ENCODE results near the gene DVL3. TPM values are rescaled to one million over a fixed set of nuclear protein-coding genes. Genes with fewer than 3 reads are reported as not detected.

Gene DVL3
- total and polyA plus RNA-seq, 2 donors from 2014 or later, result 30.3 to 57.4 TPM

GRCh38 chr3:184209146-184209923, 54.2 kb downstream of the DVL3 start:
- H3K9ac ChIP-seq (ENCODE audit: low read length in 3 of 3), result no peak overlapping the region
- no peaks in the 10 kb centered on the region for H3K36me3 ChIP-seq (ENCODE audit: control insufficient read depth in 2 of 3, insufficient read depth in 3 of 3, low read length in 3 of 3)
- FAIRE-seq, result no peak
- no peak overlapping the region for H3K27ac ChIP-seq (ENCODE audit: low read depth in 2 of 2, low read length in 2 of 2)
- no peaks in the 10 kb centered on the region for H3K9me3 ChIP-seq (ENCODE audit: control insufficient read depth in 2 of 3, insufficient read depth in 1 of 3, low read length in 3 of 3)
- H3K27me3 ChIP-seq (ENCODE audit: control insufficient read depth, insufficient read depth, low read length), result no peaks in the 10 kb centered on the region
- H3K4me1 ChIP-seq (ENCODE audit: control insufficient read depth in 2 of 3, insufficient read depth in 2 of 3, low read depth in 1 of 3, low read length in 3 of 3), result no peaks in the 10 kb centered on the region
- DNase-seq, result no peak
- TF ChIP-seq, protein P1, sequence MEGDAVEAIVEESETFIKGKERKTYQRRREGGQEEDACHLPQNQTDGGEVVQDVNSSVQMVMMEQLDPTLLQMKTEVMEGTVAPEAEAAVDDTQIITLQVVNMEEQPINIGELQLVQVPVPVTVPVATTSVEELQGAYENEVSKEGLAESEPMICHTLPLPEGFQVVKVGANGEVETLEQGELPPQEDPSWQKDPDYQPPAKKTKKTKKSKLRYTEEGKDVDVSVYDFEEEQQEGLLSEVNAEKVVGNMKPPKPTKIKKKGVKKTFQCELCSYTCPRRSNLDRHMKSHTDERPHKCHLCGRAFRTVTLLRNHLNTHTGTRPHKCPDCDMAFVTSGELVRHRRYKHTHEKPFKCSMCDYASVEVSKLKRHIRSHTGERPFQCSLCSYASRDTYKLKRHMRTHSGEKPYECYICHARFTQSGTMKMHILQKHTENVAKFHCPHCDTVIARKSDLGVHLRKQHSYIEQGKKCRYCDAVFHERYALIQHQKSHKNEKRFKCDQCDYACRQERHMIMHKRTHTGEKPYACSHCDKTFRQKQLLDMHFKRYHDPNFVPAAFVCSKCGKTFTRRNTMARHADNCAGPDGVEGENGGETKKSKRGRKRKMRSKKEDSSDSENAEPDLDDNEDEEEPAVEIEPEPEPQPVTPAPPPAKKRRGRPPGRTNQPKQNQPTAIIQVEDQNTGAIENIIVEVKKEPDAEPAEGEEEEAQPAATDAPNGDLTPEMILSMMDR (IDR thresholded peaks at IDR 0.05; ENCODE audit: borderline replicate concordance, extremely low read depth, insufficient read depth), result no peak
- intact Hi-C loops (cut with DNase I), result no loop called here
- H3K4me3 ChIP-seq (ENCODE audit: low read length in 3 of 3), result no peak overlapping the region

DNA sequence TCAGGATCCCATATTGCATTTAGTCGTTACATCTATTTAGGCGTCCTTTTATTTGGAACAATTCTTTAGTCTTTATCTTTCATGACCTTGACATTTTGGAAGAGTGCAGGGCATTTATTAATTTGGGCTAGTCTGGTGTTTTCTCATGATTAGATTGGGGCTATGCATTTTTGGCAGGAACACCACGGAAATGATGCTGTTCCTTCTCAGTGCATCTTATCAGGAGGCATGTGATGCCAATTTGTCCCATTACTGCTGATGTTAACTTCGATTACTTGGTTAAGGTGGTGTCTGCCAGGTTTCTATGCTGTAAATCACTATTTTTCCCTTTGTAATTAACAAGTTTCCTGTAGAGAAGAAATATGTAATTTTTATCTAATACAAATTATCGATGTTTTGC, 56.1 kb downstream of the DVL3 start:
- TF ChIP-seq, protein P1 (IDR thresholded peaks at IDR 0.05; ENCODE audit: borderline replicate concordance, extremely low read depth, insufficient read depth), result no peak
- FAIRE-seq, result no peak
- intact Hi-C loops (cut with DNase I), result no loop called here

DNA sequence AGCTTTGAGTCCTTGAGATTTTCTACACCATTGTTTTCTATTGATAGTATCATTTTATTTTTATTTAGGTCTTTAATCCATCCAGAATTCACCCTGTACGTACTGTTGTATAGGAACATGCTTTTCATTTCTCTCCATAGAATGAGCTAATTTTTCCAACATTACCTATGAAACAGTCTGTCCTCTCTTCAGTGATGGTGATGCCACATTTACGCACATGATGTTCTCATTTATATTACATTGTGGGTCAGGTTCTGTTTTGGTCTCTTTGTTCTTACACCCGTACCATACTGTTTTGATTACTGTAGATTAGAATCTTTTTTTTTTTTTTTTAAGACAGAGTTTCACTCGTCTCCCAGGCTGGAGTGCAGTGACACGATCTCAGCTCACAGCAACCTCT, 56.5 kb downstream of the DVL3 start:
- no peak overlapping the region for H3K27ac ChIP-seq (ENCODE audit: low read depth in 2 of 2, low read length in 2 of 2)

More for the DNA sequence above, 56.1 kb downstream of the DVL3 start:
- Histone ChIP-seq H3K9ac (ENCODE audit: low read length in 3 of 3) (no peak overlapping the region), H3K27ac (ENCODE audit: low read depth in 2 of 2, low read length in 2 of 2) (no peak overlapping the region), H3K4me3 (ENCODE audit: low read length in 3 of 3) (no peak overlapping the region), H3K9me3 (ENCODE audit: control insufficient read depth in 2 of 3, insufficient read depth in 1 of 3, low read length in 3 of 3) (no peaks in the 10 kb centered on the region), H3K36me3 (ENCODE audit: control insufficient read depth in 2 of 3, insufficient read depth in 3 of 3, low read length in 3 of 3) (no peaks in the 10 kb centered on the region), H3K27me3 (ENCODE audit: control insufficient read depth, insufficient read depth, low read length) (no peaks in the 10 kb centered on the region), H3K4me1 (ENCODE audit: control insufficient read depth in 2 of 3, insufficient read depth in 2 of 3, low read depth in 1 of 3, low read length in 3 of 3) (no peaks in the 10 kb centered on the region)
- DNase-seq, result no peak

More for the DNA sequence above, 56.5 kb downstream of the DVL3 start:
- Histone ChIP-seq H3K36me3 (ENCODE audit: control insufficient read depth in 2 of 3, insufficient read depth in 3 of 3, low read length in 3 of 3) (no peaks in the 10 kb centered on the region), H3K9ac (ENCODE audit: low read length in 3 of 3) (no peak overlapping the region), H3K4me1 (ENCODE audit: control insufficient read depth in 2 of 3, insufficient read depth in 2 of 3, low read depth in 1 of 3, low read length in 3 of 3) (no peaks in the 10 kb centered on the region), H3K9me3 (ENCODE audit: control insufficient read depth in 2 of 3, insufficient read depth in 1 of 3, low read length in 3 of 3) (no peaks in the 10 kb centered on the region), H3K27me3 (ENCODE audit: control insufficient read depth, insufficient read depth, low read length) (no peaks in the 10 kb centered on the region), H3K4me3 (ENCODE audit: low read length in 3 of 3) (no peak overlapping the region)
- DNase-seq (no peak), FAIRE-seq (no peak)
- intact Hi-C loops (cut with DNase I), result no loop called here
- TF ChIP-seq, protein P1 (IDR thresholded peaks at IDR 0.05; ENCODE audit: borderline replicate concordance, extremely low read depth, insufficient read depth), result no peak

Data from kidney (tissue), 14 donors.